ENCODE results near the gene FBXW11.

DNA sequence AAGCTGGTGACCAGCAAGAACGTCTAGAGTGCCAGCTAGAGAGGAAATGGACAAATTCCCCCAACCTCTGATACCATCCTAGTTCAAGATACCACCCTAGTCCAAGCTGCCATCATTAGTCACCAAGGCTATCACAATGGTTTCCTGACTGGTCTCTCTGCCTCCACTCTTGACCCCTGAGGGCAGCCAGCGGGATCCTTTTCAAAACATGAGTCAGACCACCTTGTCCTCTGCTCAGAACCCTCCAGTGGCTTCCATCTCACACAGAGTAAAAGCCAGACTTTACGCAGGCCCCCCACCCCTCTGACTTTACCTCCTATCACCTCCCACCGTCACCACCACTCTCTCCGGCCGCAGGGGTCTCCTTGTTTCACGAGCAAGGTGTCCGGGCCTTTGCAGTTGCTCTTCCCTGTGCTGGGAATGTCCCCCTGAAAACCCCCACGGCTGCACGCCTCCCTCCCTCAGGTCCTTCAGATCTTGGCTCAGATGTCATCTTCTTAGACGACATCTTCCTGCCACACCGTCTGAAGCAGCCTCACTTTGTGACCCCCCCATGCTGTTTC, 42.2 kb upstream of the FBXW11 start:
- TF ChIP-seq, protein P1, sequence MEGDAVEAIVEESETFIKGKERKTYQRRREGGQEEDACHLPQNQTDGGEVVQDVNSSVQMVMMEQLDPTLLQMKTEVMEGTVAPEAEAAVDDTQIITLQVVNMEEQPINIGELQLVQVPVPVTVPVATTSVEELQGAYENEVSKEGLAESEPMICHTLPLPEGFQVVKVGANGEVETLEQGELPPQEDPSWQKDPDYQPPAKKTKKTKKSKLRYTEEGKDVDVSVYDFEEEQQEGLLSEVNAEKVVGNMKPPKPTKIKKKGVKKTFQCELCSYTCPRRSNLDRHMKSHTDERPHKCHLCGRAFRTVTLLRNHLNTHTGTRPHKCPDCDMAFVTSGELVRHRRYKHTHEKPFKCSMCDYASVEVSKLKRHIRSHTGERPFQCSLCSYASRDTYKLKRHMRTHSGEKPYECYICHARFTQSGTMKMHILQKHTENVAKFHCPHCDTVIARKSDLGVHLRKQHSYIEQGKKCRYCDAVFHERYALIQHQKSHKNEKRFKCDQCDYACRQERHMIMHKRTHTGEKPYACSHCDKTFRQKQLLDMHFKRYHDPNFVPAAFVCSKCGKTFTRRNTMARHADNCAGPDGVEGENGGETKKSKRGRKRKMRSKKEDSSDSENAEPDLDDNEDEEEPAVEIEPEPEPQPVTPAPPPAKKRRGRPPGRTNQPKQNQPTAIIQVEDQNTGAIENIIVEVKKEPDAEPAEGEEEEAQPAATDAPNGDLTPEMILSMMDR (IDR thresholded peaks at IDR 0.05) = no peak
- TF ChIP-seq POLR2A (IDR thresholded peaks at IDR 0.05) = no peak
